K562 (cell line): ENCODE data around the gene OR2W3. TPM values are rescaled to one million over a fixed set of nuclear protein-coding genes. Genes with fewer than 3 reads are reported as not detected.

ENCODE experiments used
- CXXC5 ChIP-seq: fragments of 250-450 bp; sonication (Bioruptor Pico); IDR thresholded peaks from 2 replicates; pipeline ENCODE4 v1.8.0; 2022; ENCODE audit warnings: inconsistent platforms, mild to moderate bottlenecking, moderate library complexity
- JUNB ChIP-seq: fragments of 450-650 bp; formaldehyde crosslinking; conservative IDR thresholded peaks from 2 replicates; pipeline ENCODE4 v1.4.0; 2020; ENCODE audit warnings: mild to moderate bottlenecking
- YY1 ChIP-seq, 3 experiments: IDR thresholded peaks; 2 replicates each; pipeline ENCODE4 v1.6.1; 2011; ENCODE audit warnings: low read length in 2 of 3, mild to moderate bottlenecking in 2 of 3, moderate library complexity in 2 of 3, borderline replicate concordance in 1 of 3, control low read depth in 1 of 3, low read depth in 1 of 3; ENCODE audit not compliant: insufficient read depth in 3 of 3, insufficient replicate concordance in 2 of 3, control insufficient read depth in 1 of 3, insufficient read length in 1 of 3; ENCODE audit errors: extremely low read depth in 1 of 3
- polyA plus RNA-seq, 8 experiments: library from polyadenylated mRNA; depleted of rRNA in 4 of 8; stranded (reverse) in 5 of 8; unstranded in 3 of 8; fragments of >200 nt; fragmentation: Nextera tagmentation in 2 of 8; fragmentation: Illumina TruSeq in 1 of 8; extraction: Ambion mirVana in 2 of 8; extraction: Trizol in 1 of 8; gene quantifications; 2 replicates each; pipeline versions ENCODE4 v1.2.1 to v1.2.3, GENCODE V29; 2011 to 2014; ENCODE audit warnings: inconsistent platforms in 1 of 8, missing spikeins in 1 of 8
- total RNA-seq, 7 experiments: library from RNA; depleted of rRNA in 6 of 7; stranded (reverse); fragments of >200 nt in 6 of 7; fragmentation: Illumina TruSeq in 2 of 7; extraction: Trizol in 2 of 7; gene quantifications; 2 replicates each; pipeline versions ENCODE4 v1.2.1 to v1.2.3, GENCODE V29; 2011 to 2021; ENCODE audit warnings: low replicate concordance in 1 of 7
- TF ChIP-seq, protein P1 (sequence below): fragments of 450-650 bp; IDR thresholded peaks from 2 replicates; pipeline ENCODE4 v1.6.1; 2016; ENCODE audit warnings: mild to moderate bottlenecking, moderate library complexity

Gene OR2W3
- total and polyA plus RNA-seq, 9 of the 15 experiments (the other 6 are each of a cell fraction or from before 2014, with no cell fraction given): 0.67 to 7.6 (median 3.7) TPM

DNA sequence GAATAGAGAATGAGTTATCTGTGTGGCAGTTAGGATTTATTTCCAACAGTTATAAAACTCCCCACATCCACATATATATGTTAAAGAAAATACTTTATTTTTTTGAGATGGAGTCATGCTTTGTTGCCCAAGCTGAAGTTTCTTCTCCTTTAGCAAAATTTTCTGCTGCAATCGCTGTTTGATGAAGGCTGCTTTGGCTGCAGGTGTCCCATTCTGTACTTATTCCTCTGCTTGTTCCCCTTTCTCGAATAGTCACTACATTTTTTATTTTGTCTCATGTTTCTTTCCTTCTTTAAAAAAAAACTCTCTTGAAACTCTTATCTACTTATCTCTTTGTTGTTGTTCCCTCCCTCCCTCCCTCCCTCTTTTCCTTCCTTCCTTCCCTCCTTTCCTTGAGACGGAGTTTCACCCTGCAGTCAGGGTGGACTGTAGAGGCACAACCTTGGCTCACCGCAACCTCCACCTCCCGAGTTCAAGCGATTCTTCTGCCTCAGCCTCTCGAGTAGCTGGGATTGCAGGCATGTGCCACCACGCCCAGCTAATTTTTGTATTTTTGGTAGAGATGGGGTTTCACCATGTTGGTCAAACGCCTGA is 10.6 kb downstream of the OR2W3 start (continued):
- TF ChIP-seq, protein P1, sequence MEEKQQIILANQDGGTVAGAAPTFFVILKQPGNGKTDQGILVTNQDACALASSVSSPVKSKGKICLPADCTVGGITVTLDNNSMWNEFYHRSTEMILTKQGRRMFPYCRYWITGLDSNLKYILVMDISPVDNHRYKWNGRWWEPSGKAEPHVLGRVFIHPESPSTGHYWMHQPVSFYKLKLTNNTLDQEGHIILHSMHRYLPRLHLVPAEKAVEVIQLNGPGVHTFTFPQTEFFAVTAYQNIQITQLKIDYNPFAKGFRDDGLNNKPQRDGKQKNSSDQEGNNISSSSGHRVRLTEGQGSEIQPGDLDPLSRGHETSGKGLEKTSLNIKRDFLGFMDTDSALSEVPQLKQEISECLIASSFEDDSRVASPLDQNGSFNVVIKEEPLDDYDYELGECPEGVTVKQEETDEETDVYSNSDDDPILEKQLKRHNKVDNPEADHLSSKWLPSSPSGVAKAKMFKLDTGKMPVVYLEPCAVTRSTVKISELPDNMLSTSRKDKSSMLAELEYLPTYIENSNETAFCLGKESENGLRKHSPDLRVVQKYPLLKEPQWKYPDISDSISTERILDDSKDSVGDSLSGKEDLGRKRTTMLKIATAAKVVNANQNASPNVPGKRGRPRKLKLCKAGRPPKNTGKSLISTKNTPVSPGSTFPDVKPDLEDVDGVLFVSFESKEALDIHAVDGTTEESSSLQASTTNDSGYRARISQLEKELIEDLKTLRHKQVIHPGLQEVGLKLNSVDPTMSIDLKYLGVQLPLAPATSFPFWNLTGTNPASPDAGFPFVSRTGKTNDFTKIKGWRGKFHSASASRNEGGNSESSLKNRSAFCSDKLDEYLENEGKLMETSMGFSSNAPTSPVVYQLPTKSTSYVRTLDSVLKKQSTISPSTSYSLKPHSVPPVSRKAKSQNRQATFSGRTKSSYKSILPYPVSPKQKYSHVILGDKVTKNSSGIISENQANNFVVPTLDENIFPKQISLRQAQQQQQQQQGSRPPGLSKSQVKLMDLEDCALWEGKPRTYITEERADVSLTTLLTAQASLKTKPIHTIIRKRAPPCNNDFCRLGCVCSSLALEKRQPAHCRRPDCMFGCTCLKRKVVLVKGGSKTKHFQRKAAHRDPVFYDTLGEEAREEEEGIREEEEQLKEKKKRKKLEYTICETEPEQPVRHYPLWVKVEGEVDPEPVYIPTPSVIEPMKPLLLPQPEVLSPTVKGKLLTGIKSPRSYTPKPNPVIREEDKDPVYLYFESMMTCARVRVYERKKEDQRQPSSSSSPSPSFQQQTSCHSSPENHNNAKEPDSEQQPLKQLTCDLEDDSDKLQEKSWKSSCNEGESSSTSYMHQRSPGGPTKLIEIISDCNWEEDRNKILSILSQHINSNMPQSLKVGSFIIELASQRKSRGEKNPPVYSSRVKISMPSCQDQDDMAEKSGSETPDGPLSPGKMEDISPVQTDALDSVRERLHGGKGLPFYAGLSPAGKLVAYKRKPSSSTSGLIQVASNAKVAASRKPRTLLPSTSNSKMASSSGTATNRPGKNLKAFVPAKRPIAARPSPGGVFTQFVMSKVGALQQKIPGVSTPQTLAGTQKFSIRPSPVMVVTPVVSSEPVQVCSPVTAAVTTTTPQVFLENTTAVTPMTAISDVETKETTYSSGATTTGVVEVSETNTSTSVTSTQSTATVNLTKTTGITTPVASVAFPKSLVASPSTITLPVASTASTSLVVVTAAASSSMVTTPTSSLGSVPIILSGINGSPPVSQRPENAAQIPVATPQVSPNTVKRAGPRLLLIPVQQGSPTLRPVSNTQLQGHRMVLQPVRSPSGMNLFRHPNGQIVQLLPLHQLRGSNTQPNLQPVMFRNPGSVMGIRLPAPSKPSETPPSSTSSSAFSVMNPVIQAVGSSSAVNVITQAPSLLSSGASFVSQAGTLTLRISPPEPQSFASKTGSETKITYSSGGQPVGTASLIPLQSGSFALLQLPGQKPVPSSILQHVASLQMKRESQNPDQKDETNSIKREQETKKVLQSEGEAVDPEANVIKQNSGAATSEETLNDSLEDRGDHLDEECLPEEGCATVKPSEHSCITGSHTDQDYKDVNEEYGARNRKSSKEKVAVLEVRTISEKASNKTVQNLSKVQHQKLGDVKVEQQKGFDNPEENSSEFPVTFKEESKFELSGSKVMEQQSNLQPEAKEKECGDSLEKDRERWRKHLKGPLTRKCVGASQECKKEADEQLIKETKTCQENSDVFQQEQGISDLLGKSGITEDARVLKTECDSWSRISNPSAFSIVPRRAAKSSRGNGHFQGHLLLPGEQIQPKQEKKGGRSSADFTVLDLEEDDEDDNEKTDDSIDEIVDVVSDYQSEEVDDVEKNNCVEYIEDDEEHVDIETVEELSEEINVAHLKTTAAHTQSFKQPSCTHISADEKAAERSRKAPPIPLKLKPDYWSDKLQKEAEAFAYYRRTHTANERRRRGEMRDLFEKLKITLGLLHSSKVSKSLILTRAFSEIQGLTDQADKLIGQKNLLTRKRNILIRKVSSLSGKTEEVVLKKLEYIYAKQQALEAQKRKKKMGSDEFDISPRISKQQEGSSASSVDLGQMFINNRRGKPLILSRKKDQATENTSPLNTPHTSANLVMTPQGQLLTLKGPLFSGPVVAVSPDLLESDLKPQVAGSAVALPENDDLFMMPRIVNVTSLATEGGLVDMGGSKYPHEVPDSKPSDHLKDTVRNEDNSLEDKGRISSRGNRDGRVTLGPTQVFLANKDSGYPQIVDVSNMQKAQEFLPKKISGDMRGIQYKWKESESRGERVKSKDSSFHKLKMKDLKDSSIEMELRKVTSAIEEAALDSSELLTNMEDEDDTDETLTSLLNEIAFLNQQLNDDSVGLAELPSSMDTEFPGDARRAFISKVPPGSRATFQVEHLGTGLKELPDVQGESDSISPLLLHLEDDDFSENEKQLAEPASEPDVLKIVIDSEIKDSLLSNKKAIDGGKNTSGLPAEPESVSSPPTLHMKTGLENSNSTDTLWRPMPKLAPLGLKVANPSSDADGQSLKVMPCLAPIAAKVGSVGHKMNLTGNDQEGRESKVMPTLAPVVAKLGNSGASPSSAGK: peak; percentile 40; the same call in 1 of the 2 replicates
- TF ChIP-seq JUNB (CRISPR knock-in tag): no peak
- no peak for TF ChIP-seq YY1 (IDR thresholded peaks at IDR 0.05; ENCODE audit: borderline replicate concordance in 1 of 3, control insufficient read depth in 1 of 3, extremely low read depth in 1 of 3, insufficient read depth in 3 of 3, insufficient read length in 1 of 3, insufficient replicate concordance in 2 of 3, low read depth in 1 of 3, low read length in 2 of 3)
- TF ChIP-seq CXXC5 (CRISPR knock-in tag): peak; percentile 39; the same call in 1 of the 2 replicates
